Rectal smooth muscle tissue (tissue), 1 donor: ENCODE results near the gene MAFG.
A peak's percentile ranks its signal among the peaks of the same experiment; 100 is the strongest.

Source experiments
- H3K27ac ChIP-seq: one replicate; pipeline ENCODE4 v1.7.0; 2013; ENCODE audit warnings: low read depth, low read length, inconsistent platforms
- H3K27me3 ChIP-seq: one replicate; pipeline ENCODE4 v1.7.0; 2013; ENCODE audit warnings: low read length; ENCODE audit not compliant: control insufficient read depth, insufficient read depth
- H3K36me3 ChIP-seq: one replicate; pipeline ENCODE4 v1.7.0; 2013; ENCODE audit warnings: low read length; ENCODE audit not compliant: control insufficient read depth, insufficient read depth
- H3K4me1 ChIP-seq: one replicate; pipeline ENCODE4 v1.7.0; 2013; ENCODE audit warnings: low read length; ENCODE audit not compliant: control insufficient read depth, insufficient read depth
- H3K4me3 ChIP-seq: one replicate; pipeline ENCODE4 v1.7.0; 2013; ENCODE audit warnings: low read length
- H3K9ac ChIP-seq: one replicate; pipeline ENCODE4 v1.7.0; 2013; ENCODE audit warnings: low read length

The MAFG gene

GRCh38 chr17:81962499-81963441 is 35.2 kb upstream of the MAFG start:
- H3K4me3 ChIP-seq = no peak overlapping the region
- no peaks in the 10 kb centered on the region for H3K4me1 ChIP-seq
- H3K27me3 ChIP-seq = peaks cover 35% of the 10 kb centered on the region
- H3K36me3 ChIP-seq = no peaks in the 10 kb centered on the region
- H3K9ac ChIP-seq = no peak overlapping the region
- no peak overlapping the region for H3K27ac ChIP-seq

DNA sequence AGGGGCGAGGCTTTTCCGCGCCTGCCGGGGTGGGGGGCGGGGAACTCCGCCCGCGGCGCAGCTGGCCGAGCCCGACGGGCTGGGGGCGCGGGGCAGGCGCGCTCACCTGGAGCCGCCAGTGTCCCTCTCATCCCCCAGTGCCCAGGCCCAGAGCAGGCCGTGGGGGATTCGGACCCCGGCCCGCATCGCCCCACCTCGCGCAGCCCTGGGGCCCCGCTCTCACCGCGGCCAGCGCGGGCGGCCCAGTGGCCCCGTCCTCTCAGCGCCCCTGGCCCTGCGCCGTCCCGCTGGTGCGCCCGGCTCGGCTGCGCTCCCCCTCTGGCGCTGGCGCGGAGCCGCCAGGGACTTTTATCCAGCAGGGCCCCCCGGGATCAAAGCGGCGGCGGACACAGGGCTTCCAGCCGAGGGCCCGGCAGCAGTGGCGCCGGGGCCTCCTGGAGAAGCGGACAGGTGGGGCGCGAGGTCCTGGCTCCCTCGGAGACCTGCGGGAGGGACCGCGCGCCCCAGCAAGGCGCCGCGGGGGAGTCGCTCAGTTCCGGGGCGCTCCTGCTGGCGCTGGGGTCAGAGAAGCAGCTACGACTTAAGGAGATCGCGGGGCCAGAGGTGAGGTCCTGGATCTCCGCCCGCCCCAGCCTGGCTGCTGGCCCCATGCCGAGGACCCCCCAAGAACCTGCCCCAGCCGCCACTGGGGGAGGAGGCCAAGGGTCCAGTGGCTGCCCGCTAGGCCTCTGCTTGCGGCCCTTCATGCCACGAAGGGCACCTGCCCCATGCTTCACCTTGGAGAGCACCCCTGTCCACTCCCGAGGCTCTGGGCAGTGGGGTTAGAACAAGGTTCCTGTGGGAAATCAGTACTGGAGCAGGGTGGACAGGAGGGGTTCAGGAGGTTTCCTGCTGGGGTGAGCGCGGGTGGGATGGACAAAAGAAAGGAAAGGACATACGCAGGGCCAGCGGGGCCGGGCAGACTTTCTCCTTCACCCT is 34.3 kb upstream of the MAFG start:
- H3K27me3 ChIP-seq = peaks cover 35% of the 10 kb centered on the region
- H3K4me3 ChIP-seq = no peak overlapping the region
- no peaks in the 10 kb centered on the region for H3K4me1 ChIP-seq
- no peak overlapping the region for H3K27ac ChIP-seq
- no peak overlapping the region for H3K9ac ChIP-seq
- no peaks in the 10 kb centered on the region for H3K36me3 ChIP-seq

- H3K4me1 ChIP-seq = no peaks in the 10 kb centered on the region
- H3K36me3 ChIP-seq = no peaks in the 10 kb centered on the region
- no peak within 1 kb of the TSS for H3K27ac ChIP-seq
- no peak within 1 kb of the TSS for H3K9ac ChIP-seq
- peaks cover 38% of the 10 kb centered on the region for H3K27me3 ChIP-seq
- peak within 1 kb of the TSS; percentile 21 for H3K4me3 ChIP-seq
These were observed 33.6 kb upstream of the MAFG start, which contains the start of gene NOTUM for GRCh38 chr17:81961087-81961511. Gene NOTUM (minus strand): TSS chr17:81961187. CDS start chr17:81960909, 278 bp downstream.

DNA sequence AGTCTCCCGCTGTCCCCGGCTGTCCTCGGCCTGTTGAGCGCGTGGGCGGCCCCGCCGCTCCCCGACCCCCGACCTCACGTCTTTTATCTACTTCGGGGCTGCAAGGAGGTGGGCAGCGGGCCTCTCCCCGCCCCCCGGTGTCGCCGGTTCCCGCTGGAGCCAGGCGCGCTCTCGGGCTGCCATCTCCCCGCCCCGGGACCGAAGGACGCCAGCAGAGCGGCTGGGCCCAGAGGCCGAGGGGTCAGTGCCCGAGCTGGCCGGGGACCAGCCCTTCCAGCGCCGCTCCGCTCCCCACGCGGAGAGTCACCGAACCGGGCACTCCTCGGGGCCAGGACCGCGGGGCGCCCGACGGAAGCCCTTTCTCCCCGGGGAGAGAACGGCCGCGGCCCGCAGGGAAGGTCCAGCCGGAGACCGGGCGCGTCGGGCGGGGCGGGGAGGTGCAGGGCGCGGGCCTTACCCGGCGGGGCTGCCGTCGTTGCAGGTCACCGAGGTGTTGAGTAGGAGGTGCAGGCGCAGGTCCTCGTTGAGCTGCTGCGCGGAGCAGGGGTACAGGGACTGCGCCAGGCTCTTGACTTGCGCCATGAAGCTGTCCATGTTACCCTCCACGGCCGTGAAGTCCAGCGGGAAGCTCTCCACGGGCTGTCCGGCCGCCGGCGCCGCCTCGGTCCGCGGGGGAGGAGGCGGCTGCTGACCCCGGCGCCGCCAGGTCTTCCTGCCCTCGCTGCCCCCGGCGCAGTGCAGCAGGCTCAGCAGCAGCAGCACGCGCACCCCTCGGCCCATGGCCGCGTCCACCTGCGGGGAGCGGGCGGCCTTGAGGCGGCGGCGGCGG is 32.8 kb upstream of the MAFG start:
- H3K36me3 ChIP-seq = no peaks in the 10 kb centered on the region
- H3K4me3 ChIP-seq = peak overlapping the region; percentile 21
- H3K27me3 ChIP-seq = peaks cover 38% of the 10 kb centered on the region
- no peaks in the 10 kb centered on the region for H3K4me1 ChIP-seq
- no peak overlapping the region for H3K27ac ChIP-seq
- no peak overlapping the region for H3K9ac ChIP-seq

DNA sequence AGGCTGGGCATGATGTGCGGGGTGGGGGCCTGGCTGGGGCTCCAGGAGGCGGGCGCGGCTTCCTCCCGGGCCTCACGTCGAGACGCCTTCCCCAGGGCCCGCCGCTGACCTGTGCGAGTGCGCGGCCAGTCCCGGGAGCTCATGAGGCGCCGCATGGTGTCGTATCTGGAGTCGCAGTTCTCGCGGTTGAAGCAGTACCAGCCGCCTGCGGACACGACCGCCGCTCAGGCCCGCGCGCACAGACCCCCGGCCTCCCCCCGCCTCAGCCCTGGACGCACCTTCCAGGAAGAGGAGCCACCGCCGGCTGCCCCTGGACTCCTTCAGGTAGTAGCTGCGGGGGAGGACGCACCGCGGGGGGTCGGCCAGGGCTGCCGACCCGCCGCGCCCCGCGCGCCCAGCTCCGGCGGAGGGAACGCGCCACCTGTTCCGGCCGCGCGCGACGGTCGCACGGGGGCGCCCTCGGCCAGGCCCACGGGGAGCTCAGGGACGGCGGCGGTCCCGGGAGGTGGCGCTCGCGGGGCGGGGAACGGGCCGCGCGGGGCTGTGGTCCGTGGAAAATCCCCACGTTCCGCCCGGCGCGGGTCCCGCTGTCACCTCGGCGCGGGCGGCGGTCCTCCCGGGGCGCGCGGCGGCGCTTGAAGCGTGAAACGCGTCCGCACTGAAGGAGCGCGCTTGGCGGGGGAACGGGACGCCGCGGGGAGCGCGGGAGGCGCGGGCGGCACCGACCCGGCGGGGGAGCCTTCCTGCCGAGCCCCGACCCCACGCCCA is 32.0 kb upstream of the MAFG start:
- H3K4me3 ChIP-seq = peak overlapping the region; percentile 21
- H3K27ac ChIP-seq = no peak overlapping the region
- H3K4me1 ChIP-seq = no peaks in the 10 kb centered on the region
- peaks cover 38% of the 10 kb centered on the region for H3K27me3 ChIP-seq
- no peaks in the 10 kb centered on the region for H3K36me3 ChIP-seq
- no peak overlapping the region for H3K9ac ChIP-seq

- no peak overlapping the region for H3K4me3 ChIP-seq
- no peak overlapping the region for H3K9ac ChIP-seq
- H3K27me3 ChIP-seq = peaks cover 35% of the 10 kb centered on the region
- no peaks in the 10 kb centered on the region for H3K4me1 ChIP-seq
- H3K27ac ChIP-seq = no peak overlapping the region
- no peaks in the 10 kb centered on the region for H3K36me3 ChIP-seq
These were observed 31.3 kb upstream of the MAFG start for GRCh38 chr17:81958633-81959342.

DNA sequence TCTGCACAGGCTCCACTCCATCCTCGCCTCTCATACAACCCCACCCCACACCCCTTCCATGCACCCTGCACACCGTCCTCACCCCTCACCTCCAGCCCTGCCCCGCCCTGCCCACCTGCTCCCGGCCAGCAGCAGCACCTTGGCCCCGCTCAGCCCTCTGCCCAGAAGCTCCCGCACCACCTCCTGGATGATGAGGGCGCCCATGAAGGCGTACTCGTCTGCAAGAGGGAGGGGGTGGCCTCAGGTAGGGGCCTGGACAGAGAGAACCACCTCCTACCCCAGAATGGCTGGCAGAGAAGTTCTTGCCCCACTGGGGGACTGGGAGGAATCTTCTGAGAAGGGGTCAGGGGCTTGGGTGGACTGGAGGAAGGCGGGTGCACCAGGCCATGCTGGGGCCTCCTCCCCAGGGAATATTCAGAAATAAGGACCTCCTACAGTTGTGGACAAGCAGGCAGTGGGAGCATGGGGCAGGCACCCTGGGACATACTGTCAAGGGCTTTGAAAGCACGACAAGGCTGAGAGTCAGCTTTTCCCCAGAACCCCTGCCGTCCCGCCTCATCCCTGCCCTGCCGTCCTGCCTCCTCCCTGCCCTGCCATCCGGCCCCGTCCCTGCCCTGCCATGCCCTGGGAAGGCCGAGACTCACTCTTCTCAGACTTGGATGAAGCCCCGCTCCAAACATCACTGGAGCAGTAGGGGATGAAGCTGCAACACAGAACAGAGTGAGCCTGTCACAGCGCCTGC is 30.3 kb upstream of the MAFG start:
- H3K27me3 ChIP-seq = peaks cover 30% of the 10 kb centered on the region
- H3K9ac ChIP-seq = no peak overlapping the region

DNA sequence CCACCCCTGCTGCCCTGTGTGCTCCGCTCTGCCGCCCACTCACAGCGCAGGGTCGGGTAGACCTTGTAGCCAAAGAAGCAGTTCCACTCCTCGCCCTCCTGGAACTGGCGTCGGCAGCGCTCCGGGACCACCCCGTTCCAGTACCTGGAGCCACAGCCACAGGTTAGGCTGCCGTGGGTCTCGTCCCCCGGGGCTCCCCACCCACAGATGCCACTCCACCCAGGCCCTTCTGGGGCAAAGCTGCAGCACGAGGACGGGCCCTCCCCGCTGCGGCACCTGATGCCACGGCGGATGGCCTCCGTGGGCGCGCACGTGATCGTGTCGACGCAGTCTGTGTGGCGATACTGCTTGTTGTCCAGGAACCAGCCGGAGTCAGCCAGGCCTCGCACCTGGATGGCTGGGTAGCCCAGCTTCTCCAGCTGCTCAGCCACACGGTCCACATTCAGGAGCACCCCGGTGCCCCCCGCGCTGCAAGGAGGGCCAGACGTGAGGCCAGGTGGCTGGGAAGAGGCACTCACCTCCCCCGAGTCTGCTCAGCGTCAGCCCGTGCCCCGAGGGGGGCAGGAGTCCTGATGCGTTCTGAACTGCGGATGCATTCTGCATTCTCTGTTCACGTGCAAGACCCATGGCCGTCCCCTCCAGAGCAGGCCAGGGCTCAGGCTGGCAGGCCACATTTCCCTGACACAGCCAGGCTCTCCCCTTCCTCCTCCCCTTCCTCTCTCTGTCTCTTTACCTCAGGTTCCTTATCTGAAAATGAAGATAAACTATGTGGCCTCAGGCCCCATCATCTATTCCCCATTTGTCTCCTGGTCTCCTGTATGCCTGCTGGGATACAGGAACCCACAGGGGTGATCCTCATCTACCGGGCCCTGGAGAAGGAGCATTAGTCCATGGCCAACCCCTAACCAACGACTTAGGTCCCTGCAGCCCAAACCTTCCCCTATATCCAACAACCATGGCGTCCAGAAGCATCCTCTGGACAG is 29.4 kb upstream of the MAFG start:
- Histone ChIP-seq H3K27me3 (peaks cover 23% of the 10 kb centered on the region), H3K36me3 (no peaks in the 10 kb centered on the region)

More for the DNA sequence above, 30.3 kb upstream of the MAFG start:
- no peaks in the 10 kb centered on the region for H3K4me1 ChIP-seq
- H3K36me3 ChIP-seq = no peaks in the 10 kb centered on the region
- no peak overlapping the region for H3K27ac ChIP-seq
- H3K4me3 ChIP-seq = no peak overlapping the region

GRCh38 chr17:81955756-81956544 is 28.4 kb upstream of the MAFG start:
- Histone ChIP-seq H3K4me1 (no peaks in the 10 kb centered on the region), H3K27me3 (peaks cover 19% of the 10 kb centered on the region), H3K9ac (no peak overlapping the region), H3K4me3 (no peak overlapping the region), H3K36me3 (no peaks in the 10 kb centered on the region), H3K27ac (no peak overlapping the region)

More for the DNA sequence above, 29.4 kb upstream of the MAFG start:
- H3K4me1 ChIP-seq = no peaks in the 10 kb centered on the region
- H3K4me3 ChIP-seq = no peak overlapping the region
- H3K27ac ChIP-seq = no peak overlapping the region
- H3K9ac ChIP-seq = no peak overlapping the region
